HL-60 (cell line): Measurements from ENCODE around the gene TAS1R1.

ENCODE experiments used
- DNase-seq, 2 experiments: peaks; one replicate each; pipeline ENCODE4 v3.0.0-alpha.2; 2010 to 2020; ENCODE audit warnings: low read depth in 1 of 2, low spot score in 1 of 2
- H3K27ac ChIP-seq: fragments of 250-450 bp; sonication (Bioruptor Pico); replicated peaks from 2 replicates; pipeline ENCODE4 v1.5.1; 2020; ENCODE audit warnings: mild to moderate bottlenecking, moderate library complexity
- H3K27me3 ChIP-seq: fragments of 250-450 bp; sonication (Bioruptor Pico); 2 replicates; pipeline ENCODE4 v1.5.1; 2021; ENCODE audit warnings: mild to moderate bottlenecking, moderate library complexity; ENCODE audit not compliant: insufficient read depth, poor library complexity, severe bottlenecking
- H3K4me3 ChIP-seq: replicated peaks from 2 replicates; pipeline ENCODE4 v1.5.1; 2011; ENCODE audit warnings: mild to moderate bottlenecking, control low read depth, low read length; ENCODE audit not compliant: insufficient read depth
- CTCF ChIP-seq: IDR thresholded peaks from one replicate; pipeline ENCODE4 v1.5.1; 2011; ENCODE audit warnings: low read length, control low read depth, inconsistent platforms; ENCODE audit not compliant: insufficient read depth
- GABPA ChIP-seq: IDR thresholded peaks from 2 replicates; pipeline ENCODE4 v1.6.1; 2012; ENCODE audit warnings: low read depth
- POLR2AphosphoS5 ChIP-seq: IDR thresholded peaks from 2 replicates; pipeline ENCODE4 v1.6.1; 2012; ENCODE audit warnings: low read depth
- SPI1 ChIP-seq: IDR thresholded peaks from 2 replicates; pipeline ENCODE4 v1.6.1; 2012; ENCODE audit warnings: low read depth, mild to moderate bottlenecking, borderline replicate concordance
- TF ChIP-seq, protein P1 (sequence below): IDR thresholded peaks from 2 replicates; pipeline ENCODE4 v1.6.1; 2012; ENCODE audit warnings: low read depth; ENCODE audit not compliant: insufficient replicate concordance

The TAS1R1 gene

DNA sequence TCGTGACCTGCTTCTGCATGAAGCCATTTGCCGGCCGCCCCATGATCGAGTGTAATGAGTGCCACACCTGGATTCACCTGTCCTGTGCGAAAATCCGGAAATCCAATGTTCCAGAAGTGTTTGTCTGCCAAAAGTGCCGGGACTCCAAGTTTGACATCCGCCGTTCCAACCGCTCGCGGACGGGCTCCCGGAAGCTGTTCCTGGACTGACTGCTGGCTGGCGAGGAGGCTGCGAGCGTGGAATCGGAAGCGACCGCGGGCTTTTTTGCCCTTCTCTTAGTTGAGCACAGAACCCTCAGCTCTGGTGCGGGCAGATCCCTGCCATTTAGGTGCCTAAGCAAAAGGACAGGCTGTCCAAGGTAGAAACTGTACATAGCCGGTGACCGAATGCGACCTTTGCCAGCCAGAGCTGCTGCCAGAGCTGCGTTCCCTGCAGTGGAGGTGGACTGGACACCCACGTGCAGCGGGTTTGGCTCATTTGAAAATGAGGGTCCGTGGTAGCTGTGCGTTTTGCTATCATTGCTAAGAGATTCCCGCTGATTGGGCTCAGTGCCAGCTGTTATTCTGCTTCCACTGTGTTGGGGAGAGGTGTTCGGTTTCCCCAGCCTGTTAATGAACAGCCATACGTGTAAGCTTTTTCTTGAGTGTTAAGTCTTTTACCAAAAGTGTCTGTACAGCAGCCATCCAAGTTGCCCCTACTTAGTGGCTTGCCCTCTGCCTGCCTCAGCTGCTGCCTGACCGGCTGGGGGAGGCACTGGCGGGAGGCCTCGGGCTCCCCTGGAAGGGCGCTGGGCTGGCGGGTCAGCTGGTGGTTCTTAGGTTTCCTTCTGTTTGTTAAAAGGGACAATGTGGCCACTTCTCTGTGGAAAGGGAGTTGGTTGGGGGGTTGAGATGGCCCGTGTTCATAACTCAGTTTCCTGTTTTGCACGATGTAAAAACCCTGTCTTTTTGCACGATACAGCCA, 66.6 kb downstream of the TAS1R1 start:
- DNase-seq = no peak
- H3K4me3 ChIP-seq = no peak overlapping the region
- H3K27ac ChIP-seq = no peak overlapping the region
- TF ChIP-seq CTCF (no peak), GABPA (no peak)
- TF ChIP-seq, protein P1, sequence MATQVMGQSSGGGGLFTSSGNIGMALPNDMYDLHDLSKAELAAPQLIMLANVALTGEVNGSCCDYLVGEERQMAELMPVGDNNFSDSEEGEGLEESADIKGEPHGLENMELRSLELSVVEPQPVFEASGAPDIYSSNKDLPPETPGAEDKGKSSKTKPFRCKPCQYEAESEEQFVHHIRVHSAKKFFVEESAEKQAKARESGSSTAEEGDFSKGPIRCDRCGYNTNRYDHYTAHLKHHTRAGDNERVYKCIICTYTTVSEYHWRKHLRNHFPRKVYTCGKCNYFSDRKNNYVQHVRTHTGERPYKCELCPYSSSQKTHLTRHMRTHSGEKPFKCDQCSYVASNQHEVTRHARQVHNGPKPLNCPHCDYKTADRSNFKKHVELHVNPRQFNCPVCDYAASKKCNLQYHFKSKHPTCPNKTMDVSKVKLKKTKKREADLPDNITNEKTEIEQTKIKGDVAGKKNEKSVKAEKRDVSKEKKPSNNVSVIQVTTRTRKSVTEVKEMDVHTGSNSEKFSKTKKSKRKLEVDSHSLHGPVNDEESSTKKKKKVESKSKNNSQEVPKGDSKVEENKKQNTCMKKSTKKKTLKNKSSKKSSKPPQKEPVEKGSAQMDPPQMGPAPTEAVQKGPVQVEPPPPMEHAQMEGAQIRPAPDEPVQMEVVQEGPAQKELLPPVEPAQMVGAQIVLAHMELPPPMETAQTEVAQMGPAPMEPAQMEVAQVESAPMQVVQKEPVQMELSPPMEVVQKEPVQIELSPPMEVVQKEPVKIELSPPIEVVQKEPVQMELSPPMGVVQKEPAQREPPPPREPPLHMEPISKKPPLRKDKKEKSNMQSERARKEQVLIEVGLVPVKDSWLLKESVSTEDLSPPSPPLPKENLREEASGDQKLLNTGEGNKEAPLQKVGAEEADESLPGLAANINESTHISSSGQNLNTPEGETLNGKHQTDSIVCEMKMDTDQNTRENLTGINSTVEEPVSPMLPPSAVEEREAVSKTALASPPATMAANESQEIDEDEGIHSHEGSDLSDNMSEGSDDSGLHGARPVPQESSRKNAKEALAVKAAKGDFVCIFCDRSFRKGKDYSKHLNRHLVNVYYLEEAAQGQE = no peak
- H3K27me3 ChIP-seq = no peaks in the 10 kb centered on the region

GRCh38 chr1:6622396-6623152, 67.5 kb downstream of the TAS1R1 start:
- no peak for DNase-seq
- H3K27ac ChIP-seq = no peak overlapping the region
- TF ChIP-seq SPI1 (no peak), CTCF (no peak), POLR2AphosphoS5 (no peak), GABPA (no peak)
- TF ChIP-seq, protein P1 = no peak
- no peak overlapping the region for H3K4me3 ChIP-seq
- no peaks in the 10 kb centered on the region for H3K27me3 ChIP-seq

GRCh38 chr1:6623269-6623965, 68.3 kb downstream of the TAS1R1 start:
- no peak overlapping the region for H3K27ac ChIP-seq
- no peak overlapping the region for H3K4me3 ChIP-seq
- DNase-seq = no peak
- H3K27me3 ChIP-seq = no peaks in the 10 kb centered on the region
- TF ChIP-seq SPI1 (no peak), CTCF (no peak), POLR2AphosphoS5 (no peak), GABPA (no peak)
- TF ChIP-seq, protein P1 = no peak
